Measurements from ENCODE around the gene TCF20.

DNA sequence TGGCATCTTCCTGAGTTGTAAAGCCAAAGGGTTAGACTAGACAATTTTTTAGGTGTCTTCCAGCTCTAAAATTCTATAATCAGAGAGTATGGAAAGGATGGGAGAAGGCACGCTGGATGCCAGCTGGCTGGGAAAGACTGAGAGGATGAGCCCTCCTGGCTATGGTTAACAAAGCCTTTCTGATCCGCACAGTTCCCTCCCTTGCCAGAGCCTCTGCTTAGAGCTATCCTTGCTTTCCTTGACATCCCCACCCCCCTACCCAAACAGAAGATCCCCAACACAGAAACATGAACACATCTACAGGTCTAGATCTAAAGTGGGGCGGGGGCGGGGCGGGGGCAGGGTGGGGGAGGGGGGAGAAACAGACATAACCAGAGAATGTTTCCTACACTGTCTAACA is 6.5 kb downstream of the TCF20 start:
- TF ChIP-seq CTCF (IDR thresholded peaks at IDR 0.05) = no peak
- TF ChIP-seq NRF1 (IDR thresholded peaks at IDR 0.05; ENCODE audit: low read depth, low read length) = no peak
- TF ChIP-seq EP300 (IDR thresholded peaks at IDR 0.05; ENCODE audit: borderline replicate concordance in 1 of 2, low read depth in 1 of 2, low read length in 1 of 2) = no peak
- TF ChIP-seq IRF3 (IDR thresholded peaks at IDR 0.05; ENCODE audit: low read depth, low read length) = no peak
- TF ChIP-seq YY1 (IDR thresholded peaks at IDR 0.05; ENCODE audit: low read depth) = no peak
- no peak for TF ChIP-seq POLR2AphosphoS5 (IDR thresholded peaks at IDR 0.05; ENCODE audit: low read depth, low read length)
- no peak for TF ChIP-seq TAF1 (IDR thresholded peaks at IDR 0.05; ENCODE audit: borderline replicate concordance, low read depth, low read length)
- no peak for TF ChIP-seq SMC3 (IDR thresholded peaks at IDR 0.05; ENCODE audit: low read depth, low read length)
- no peak for TF ChIP-seq CHD2 (IDR thresholded peaks at IDR 0.05; ENCODE audit: low read length, partially characterized antibody)

Data from SK-N-SH (cell line).